Measurements from ENCODE around the gene YPEL3.

Gene YPEL3

DNA sequence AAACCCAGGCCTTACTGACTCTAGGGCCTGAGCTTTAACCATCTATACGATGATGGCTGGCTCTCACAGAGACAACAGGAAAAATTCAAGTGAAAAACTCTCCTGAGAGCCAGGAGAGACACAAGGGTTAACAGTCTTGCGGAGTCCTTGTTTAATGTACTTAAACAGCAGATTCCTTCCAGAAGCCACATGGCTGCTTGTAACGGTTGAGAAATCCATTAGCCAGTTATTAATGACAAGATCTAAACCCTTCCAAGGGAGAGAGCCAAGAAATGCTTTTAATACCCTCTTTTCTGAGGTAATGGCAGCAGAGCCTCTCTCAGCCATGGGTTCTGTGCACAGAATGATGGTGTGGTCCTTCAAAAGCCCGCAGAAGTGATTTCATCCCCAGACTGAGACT, 35.7 kb downstream of the YPEL3 start:
- TF ChIP-seq, protein P1, sequence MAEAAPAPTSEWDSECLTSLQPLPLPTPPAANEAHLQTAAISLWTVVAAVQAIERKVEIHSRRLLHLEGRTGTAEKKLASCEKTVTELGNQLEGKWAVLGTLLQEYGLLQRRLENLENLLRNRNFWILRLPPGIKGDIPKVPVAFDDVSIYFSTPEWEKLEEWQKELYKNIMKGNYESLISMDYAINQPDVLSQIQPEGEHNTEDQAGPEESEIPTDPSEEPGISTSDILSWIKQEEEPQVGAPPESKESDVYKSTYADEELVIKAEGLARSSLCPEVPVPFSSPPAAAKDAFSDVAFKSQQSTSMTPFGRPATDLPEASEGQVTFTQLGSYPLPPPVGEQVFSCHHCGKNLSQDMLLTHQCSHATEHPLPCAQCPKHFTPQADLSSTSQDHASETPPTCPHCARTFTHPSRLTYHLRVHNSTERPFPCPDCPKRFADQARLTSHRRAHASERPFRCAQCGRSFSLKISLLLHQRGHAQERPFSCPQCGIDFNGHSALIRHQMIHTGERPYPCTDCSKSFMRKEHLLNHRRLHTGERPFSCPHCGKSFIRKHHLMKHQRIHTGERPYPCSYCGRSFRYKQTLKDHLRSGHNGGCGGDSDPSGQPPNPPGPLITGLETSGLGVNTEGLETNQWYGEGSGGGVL (tag by site-specific recombination; IDR thresholded peaks at IDR 0.05): 0 out of 2 replicates have a peak, but pooled peaks have one; percentile 48
- TF ChIP-seq ZNF138 (tag by site-specific recombination; IDR thresholded peaks at IDR 0.05; ENCODE audit: borderline replicate concordance): no peak
- POLR2A ChIA-PET: no interaction called here
- CTCF ChIA-PET: no interaction called here

DNA sequence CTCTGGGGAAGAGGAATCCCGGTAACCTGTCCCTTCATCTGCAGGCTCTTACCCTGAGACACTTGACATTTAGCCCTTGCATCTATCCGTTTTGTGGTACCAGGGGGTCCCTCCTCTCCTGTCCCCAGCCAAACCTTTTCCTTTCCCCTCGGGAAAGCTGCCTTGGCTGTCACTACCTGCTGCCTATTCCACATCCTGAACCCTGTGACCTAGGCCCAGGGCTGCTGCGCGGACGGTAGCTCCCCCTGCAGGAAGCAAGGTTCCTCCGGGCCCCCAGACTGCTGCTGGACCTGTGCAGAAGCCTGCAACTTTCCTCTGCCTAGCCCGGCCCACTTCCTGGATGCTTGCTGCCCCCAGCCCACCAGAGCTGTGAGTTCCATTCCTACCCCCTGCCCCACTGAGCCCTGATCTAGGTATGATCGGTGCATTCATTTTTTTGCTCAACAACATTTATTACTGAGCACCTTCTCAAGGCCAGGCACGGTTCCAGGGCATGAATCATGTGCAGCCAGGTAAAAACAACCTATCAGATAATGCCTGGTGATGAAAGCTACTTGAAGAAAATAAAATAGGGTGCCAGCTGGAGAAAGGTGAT, 41.0 kb downstream of the YPEL3 start:
- no peaks in the 10 kb centered on the region for H3K9me3 ChIP-seq (ENCODE audit: control insufficient read depth, insufficient read depth, low read depth, low read length)
- H3K36me3 ChIP-seq (ENCODE audit: control insufficient read depth in 2 of 2, insufficient read depth in 1 of 2, low read length in 2 of 2): peaks cover 3 to 22% of the 10 kb centered on the region in 2 experiments; a peak in 2 of 3 replicates
- ChIA-PET CTCF (interaction anchor here (0.5 to 2.9 kb wide), 19 partner anchors 8 to 566 kb away, joined by 3 to 25 read pairs (median 4); partner anchors contain the start of genes ALDOA and C16orf92), POLR2A (interaction anchor here (0.6 to 6.5 kb wide), 4 partner anchors 9 to 814 kb away, joined by 3 to 66 read pairs (median 6); partner anchors contain the start of gene ALDOA)
- H3K4me1 ChIP-seq (ENCODE audit: control insufficient read depth, insufficient read depth, low read length): peaks cover 3% of the 10 kb centered on the region; the same call in 1 of the 2 replicates
- no peak overlapping the region for H3K4me3 ChIP-seq (ENCODE audit: low read depth, low read length)
- no peak overlapping the region for H3K27ac ChIP-seq (ENCODE audit: extremely low read depth, low read depth, low read length)
- no peak for TF ChIP-seq ZNF658 (tag by site-specific recombination; IDR thresholded peaks at IDR 0.05)
- TF ChIP-seq, protein P2, sequence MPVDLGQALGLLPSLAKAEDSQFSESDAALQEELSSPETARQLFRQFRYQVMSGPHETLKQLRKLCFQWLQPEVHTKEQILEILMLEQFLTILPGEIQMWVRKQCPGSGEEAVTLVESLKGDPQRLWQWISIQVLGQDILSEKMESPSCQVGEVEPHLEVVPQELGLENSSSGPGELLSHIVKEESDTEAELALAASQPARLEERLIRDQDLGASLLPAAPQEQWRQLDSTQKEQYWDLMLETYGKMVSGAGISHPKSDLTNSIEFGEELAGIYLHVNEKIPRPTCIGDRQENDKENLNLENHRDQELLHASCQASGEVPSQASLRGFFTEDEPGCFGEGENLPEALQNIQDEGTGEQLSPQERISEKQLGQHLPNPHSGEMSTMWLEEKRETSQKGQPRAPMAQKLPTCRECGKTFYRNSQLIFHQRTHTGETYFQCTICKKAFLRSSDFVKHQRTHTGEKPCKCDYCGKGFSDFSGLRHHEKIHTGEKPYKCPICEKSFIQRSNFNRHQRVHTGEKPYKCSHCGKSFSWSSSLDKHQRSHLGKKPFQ (tag by site-specific recombination; IDR thresholded peaks at IDR 0.05): no peak
- TF ChIP-seq PRDM1 (tag by site-specific recombination; IDR thresholded peaks at IDR 0.05): peak; percentile 62; the same call in 1 of the 2 replicates
- TF ChIP-seq, protein P3, sequence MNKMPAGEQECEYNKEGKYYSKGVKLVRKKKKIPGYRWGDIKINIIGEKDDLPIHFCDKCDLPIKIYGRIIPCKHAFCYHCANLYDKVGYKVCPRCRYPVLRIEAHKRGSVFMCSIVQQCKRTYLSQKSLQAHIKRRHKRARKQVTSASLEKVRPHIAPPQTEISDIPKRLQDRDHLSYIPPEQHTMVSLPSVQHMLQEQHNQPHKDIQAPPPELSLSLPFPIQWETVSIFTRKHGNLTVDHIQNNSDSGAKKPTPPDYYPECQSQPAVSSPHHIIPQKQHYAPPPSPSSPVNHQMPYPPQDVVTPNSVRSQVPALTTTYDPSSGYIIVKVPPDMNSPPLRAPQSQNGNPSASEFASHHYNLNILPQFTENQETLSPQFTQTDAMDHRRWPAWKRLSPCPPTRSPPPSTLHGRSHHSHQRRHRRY (tag by site-specific recombination; IDR thresholded peaks at IDR 0.05): no peak
- no peak for TF ChIP-seq ZNF747 (tag by site-specific recombination; IDR thresholded peaks at IDR 0.05)
- no peak for TF ChIP-seq ZNF571 (tag by site-specific recombination; IDR thresholded peaks at IDR 0.05)
- TF ChIP-seq ZNF140 (tag by site-specific recombination; IDR thresholded peaks at IDR 0.05): no peak
- no peak for TF ChIP-seq BCL11A (tag by site-specific recombination; IDR thresholded peaks at IDR 0.05; ENCODE audit: low read depth)
- TF ChIP-seq, protein P4, sequence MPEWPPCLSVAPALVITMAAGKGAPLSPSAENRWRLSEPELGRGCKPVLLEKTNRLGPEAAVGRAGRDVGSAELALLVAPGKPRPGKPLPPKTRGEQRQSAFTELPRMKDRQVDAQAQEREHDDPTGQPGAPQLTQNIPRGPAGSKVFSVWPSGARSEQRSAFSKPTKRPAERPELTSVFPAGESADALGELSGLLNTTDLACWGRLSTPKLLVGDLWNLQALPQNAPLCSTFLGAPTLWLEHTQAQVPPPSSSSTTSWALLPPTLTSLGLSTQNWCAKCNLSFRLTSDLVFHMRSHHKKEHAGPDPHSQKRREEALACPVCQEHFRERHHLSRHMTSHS (tag by site-specific recombination; IDR thresholded peaks at IDR 0.05): no peak
- no peak for TF ChIP-seq BCL11B (tag by site-specific recombination; IDR thresholded peaks at IDR 0.05; ENCODE audit: low read depth)
- peak; percentile 20; the same call in 1 of the 2 replicates for TF ChIP-seq ZEB2 (tag by site-specific recombination; IDR thresholded peaks at IDR 0.05)
- TF ChIP-seq OSR2 (tag by site-specific recombination; IDR thresholded peaks at IDR 0.05): peak; percentile 79
- TF ChIP-seq, protein P5, sequence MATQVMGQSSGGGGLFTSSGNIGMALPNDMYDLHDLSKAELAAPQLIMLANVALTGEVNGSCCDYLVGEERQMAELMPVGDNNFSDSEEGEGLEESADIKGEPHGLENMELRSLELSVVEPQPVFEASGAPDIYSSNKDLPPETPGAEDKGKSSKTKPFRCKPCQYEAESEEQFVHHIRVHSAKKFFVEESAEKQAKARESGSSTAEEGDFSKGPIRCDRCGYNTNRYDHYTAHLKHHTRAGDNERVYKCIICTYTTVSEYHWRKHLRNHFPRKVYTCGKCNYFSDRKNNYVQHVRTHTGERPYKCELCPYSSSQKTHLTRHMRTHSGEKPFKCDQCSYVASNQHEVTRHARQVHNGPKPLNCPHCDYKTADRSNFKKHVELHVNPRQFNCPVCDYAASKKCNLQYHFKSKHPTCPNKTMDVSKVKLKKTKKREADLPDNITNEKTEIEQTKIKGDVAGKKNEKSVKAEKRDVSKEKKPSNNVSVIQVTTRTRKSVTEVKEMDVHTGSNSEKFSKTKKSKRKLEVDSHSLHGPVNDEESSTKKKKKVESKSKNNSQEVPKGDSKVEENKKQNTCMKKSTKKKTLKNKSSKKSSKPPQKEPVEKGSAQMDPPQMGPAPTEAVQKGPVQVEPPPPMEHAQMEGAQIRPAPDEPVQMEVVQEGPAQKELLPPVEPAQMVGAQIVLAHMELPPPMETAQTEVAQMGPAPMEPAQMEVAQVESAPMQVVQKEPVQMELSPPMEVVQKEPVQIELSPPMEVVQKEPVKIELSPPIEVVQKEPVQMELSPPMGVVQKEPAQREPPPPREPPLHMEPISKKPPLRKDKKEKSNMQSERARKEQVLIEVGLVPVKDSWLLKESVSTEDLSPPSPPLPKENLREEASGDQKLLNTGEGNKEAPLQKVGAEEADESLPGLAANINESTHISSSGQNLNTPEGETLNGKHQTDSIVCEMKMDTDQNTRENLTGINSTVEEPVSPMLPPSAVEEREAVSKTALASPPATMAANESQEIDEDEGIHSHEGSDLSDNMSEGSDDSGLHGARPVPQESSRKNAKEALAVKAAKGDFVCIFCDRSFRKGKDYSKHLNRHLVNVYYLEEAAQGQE (tag by site-specific recombination; IDR thresholded peaks at IDR 0.05): 0 out of 2 replicates have a peak, but pooled peaks have one; percentile 60
- TF ChIP-seq ZNF600 (tag by site-specific recombination; IDR thresholded peaks at IDR 0.05): peak; percentile 84
- TF ChIP-seq ZSCAN16 (tag by site-specific recombination; IDR thresholded peaks at IDR 0.05): no peak
- TF ChIP-seq ZNF561 (tag by site-specific recombination; IDR thresholded peaks at IDR 0.05; ENCODE audit: borderline replicate concordance): no peak
- no peak for TF ChIP-seq ZFP69B (tag by site-specific recombination; IDR thresholded peaks at IDR 0.05)
- no peak for TF ChIP-seq ZNF311 (tag by site-specific recombination; IDR thresholded peaks at IDR 0.05; ENCODE audit: borderline replicate concordance)
- TF ChIP-seq, protein P6, sequence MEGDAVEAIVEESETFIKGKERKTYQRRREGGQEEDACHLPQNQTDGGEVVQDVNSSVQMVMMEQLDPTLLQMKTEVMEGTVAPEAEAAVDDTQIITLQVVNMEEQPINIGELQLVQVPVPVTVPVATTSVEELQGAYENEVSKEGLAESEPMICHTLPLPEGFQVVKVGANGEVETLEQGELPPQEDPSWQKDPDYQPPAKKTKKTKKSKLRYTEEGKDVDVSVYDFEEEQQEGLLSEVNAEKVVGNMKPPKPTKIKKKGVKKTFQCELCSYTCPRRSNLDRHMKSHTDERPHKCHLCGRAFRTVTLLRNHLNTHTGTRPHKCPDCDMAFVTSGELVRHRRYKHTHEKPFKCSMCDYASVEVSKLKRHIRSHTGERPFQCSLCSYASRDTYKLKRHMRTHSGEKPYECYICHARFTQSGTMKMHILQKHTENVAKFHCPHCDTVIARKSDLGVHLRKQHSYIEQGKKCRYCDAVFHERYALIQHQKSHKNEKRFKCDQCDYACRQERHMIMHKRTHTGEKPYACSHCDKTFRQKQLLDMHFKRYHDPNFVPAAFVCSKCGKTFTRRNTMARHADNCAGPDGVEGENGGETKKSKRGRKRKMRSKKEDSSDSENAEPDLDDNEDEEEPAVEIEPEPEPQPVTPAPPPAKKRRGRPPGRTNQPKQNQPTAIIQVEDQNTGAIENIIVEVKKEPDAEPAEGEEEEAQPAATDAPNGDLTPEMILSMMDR (tag by site-specific recombination; IDR thresholded peaks at IDR 0.05): peak; percentile 67; the same call in 1 of the 2 replicates

More for the DNA sequence above, 35.7 kb downstream of the YPEL3 start:
- H3K27ac ChIP-seq (ENCODE audit: extremely low read depth, low read depth, low read length): no peak overlapping the region
- H3K9me3 ChIP-seq (ENCODE audit: control insufficient read depth, insufficient read depth, low read depth, low read length): no peaks in the 10 kb centered on the region
- peaks cover 3 to 23% of the 10 kb centered on the region in 2 experiments; a peak in 2 of 3 replicates for H3K36me3 ChIP-seq (ENCODE audit: control insufficient read depth in 2 of 2, insufficient read depth in 1 of 2, low read length in 2 of 2)
- no peak overlapping the region for H3K4me3 ChIP-seq (ENCODE audit: low read depth, low read length)
- peaks cover 2% of the 10 kb centered on the region; the same call in 1 of the 2 replicates for H3K4me1 ChIP-seq (ENCODE audit: control insufficient read depth, insufficient read depth, low read length)

All from HEK293 (cell line).